SK-N-MC (cell line): Measurements from ENCODE around the gene NEK8.
"Not testable (repeated sequence)": the region's sequence is repeated elsewhere in the genome, so short reads cannot be mapped to it uniquely, and the experiment has no call there.

Experiments used
- DNase-seq: peaks from one replicate; pipeline ENCODE4 v3.0.0-alpha.2; 2011; ENCODE audit warnings: low read depth, low spot score
- H3K27ac ChIP-seq: fragments of 200-600 bp; sonication (generic); 2 replicates; pipeline ENCODE4 v1.5.1; 2016; ENCODE audit warnings: mixed run types
- H3K36me3 ChIP-seq: fragments of 200-600 bp; sonication (generic); 2 replicates; pipeline ENCODE4 v1.6.1; 2017; ENCODE audit warnings: antibody characterized with exemption, low read length, mixed read lengths; ENCODE audit not compliant: insufficient read depth
- H3K4me3 ChIP-seq: fragments of 200-600 bp; sonication (generic); 2 replicates; pipeline ENCODE4 v1.5.1; 2016
- H3K9ac ChIP-seq: fragments of 200-600 bp; sonication (generic); 2 replicates; pipeline ENCODE4 v1.8.0; 2017; ENCODE audit warnings: mixed run types, mixed read lengths; ENCODE audit not compliant: insufficient read length
- H3K9me3 ChIP-seq: fragments of 200-600 bp; sonication (generic); 2 replicates; pipeline ENCODE4 v1.6.1; 2017; ENCODE audit warnings: low read depth, mild to moderate bottlenecking, antibody characterized with exemption, low read length, moderate library complexity, mixed read lengths
- EZH2 ChIP-seq: fragments of 200-600 bp; sonication (generic); IDR thresholded peaks from one replicate; pipeline ENCODE4 v1.6.1; 2017; ENCODE audit warnings: antibody characterized with exemption
- FOXP2 ChIP-seq: optimal IDR thresholded peaks from 2 replicates; pipeline ENCODE3; 2011; ENCODE audit warnings: mild to moderate bottlenecking, moderate library complexity; ENCODE audit not compliant: insufficient read depth; ENCODE audit errors: extremely low read length, control extremely low read depth
- POLR2AphosphoS5 ChIP-seq: IDR thresholded peaks from 2 replicates; pipeline ENCODE4 v1.6.1; 2012; ENCODE audit warnings: mild to moderate bottlenecking, low read depth, low read length, borderline replicate concordance

NEK8 gene

GRCh38 chr17:28729950-28730330, 1.4 kb downstream of the NEK8 start:
- Histone ChIP-seq H3K9ac (no peak overlapping the region), H3K4me3 (no peak overlapping the region), H3K36me3 (peaks cover 4% of the 10 kb centered on the region), H3K9me3 (no peaks in the 10 kb centered on the region), H3K27ac (0 out of 2 replicates have a peak overlapping the region, but pooled peaks have one; percentile 4)
- DNase-seq: no peak
- TF ChIP-seq EZH2: no peak
- no peak for TF ChIP-seq POLR2AphosphoS5

DNA sequence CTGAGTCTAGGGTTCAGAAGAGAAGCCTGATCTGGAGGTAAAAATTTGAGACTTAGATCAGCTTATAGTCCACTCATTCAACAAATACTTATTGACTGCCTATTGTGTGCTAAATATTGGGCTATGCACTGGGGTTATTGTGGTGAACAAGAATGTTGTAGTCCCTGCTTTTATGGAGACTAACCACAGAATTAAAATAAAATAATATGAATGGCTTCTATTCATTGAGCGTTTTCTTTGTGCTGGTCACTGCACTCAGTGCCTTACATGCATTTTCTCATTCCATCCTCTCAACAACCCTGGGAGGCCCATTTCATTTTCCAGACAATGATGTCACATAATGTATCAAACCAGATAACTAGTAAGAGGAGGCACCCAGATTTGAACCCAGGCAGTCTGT, 4.8 kb downstream of the NEK8 start:
- Histone ChIP-seq H3K4me3 (no peak overlapping the region), H3K27ac (no peak overlapping the region), H3K36me3 (no peaks in the 10 kb centered on the region), H3K9ac (no peak overlapping the region), H3K9me3 (no peaks in the 10 kb centered on the region)
- DNase-seq: no peak
- TF ChIP-seq EZH2: no peak
- TF ChIP-seq POLR2AphosphoS5: no peak
- TF ChIP-seq FOXP2: no peak

- Histone ChIP-seq H3K36me3 (no peaks in the 10 kb centered on the region), H3K27ac (no peak overlapping the region), H3K9me3 (no peaks in the 10 kb centered on the region), H3K9ac (no peak overlapping the region), H3K4me3 (no peak overlapping the region)
- no peak for TF ChIP-seq FOXP2
- TF ChIP-seq POLR2AphosphoS5: no peak
- no peak for TF ChIP-seq EZH2
- DNase-seq: no peak
Observed at GRCh38 chr17:28734712-28735241, 6.2 kb downstream of the NEK8 start.

- no peak for TF ChIP-seq FOXP2
- TF ChIP-seq POLR2AphosphoS5: no peak
- TF ChIP-seq EZH2: no peak
- Histone ChIP-seq H3K9ac (no peak overlapping the region), H3K36me3 (no peaks in the 10 kb centered on the region), H3K9me3 (no peaks in the 10 kb centered on the region), H3K27ac (no peak overlapping the region), H3K4me3 (no peak overlapping the region)
- DNase-seq: no peak
Observed at GRCh38 chr17:28735242-28735722, 6.7 kb downstream of the NEK8 start.

DNA sequence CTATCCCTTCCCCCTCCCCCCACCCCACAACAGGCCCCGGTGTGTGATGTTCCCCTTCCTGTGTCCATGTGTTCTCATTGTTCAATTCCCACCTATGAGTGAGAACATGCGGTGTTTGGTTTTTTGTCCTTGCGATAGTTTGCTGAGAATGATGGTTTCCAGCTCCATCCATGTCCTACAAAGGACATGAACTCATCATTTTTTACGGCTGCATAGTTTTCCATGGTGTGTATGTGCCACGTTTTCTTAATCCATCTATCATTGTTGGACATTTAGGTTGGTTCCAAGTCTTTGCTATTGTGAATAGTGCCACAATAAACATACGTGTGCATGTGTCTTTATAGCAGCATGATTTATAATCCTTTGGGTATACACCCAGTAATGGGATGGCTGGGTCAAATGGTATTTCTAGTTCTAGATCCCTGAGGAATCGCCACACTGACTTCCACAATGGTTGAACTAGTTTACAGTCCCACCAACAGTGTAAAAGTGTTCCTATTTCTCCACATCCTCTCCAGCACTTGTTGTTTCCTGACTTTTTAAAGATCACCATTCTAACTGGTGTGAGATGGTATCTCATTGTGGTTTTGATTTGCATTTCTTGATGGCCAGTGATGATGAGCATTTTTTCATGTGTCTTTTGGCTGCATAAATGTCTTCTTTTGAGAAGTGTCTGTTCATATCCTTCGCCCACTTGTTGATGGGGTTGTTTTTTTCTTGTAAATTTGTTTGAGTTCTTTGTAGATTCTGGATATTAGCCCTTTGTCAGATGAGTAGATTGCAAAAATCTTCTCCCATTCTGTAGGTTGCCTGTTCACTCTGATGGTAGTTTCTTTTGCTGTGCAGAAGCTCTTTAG, 7.6 kb downstream of the NEK8 start:
- DNase-seq, H3K36me3 ChIP-seq, H3K9me3 ChIP-seq, H3K4me3 ChIP-seq, H3K27ac ChIP-seq, H3K9ac ChIP-seq: not testable (repeated sequence)

GRCh38 chr17:28737316-28737715, 8.7 kb downstream of the NEK8 start:
- no peaks in the 10 kb centered on the region for H3K36me3 ChIP-seq
- H3K9me3 ChIP-seq: no peaks in the 10 kb centered on the region
- H3K9ac ChIP-seq: no peak overlapping the region
- TF ChIP-seq EZH2 (no peak), POLR2AphosphoS5 (no peak), FOXP2 (no peak)
- no peak for DNase-seq
- no peak overlapping the region for H3K4me3 ChIP-seq
- no peak overlapping the region for H3K27ac ChIP-seq

- DNase-seq: no peak
- H3K4me3 ChIP-seq: no peak overlapping the region
- no peaks in the 10 kb centered on the region for H3K36me3 ChIP-seq
- no peak overlapping the region for H3K9ac ChIP-seq
- H3K27ac ChIP-seq: no peak overlapping the region
- TF ChIP-seq FOXP2 (no peak), POLR2AphosphoS5 (no peak), EZH2 (no peak)
- no peaks in the 10 kb centered on the region for H3K9me3 ChIP-seq
Observed at GRCh38 chr17:28737770-28738679, 9.4 kb downstream of the NEK8 start.

GRCh38 chr17:28738680-28739384, 10.2 kb downstream of the NEK8 start:
- TF ChIP-seq FOXP2: no peak
- TF ChIP-seq POLR2AphosphoS5: no peak
- TF ChIP-seq EZH2: no peak
- H3K27ac ChIP-seq: no peak overlapping the region
- no peaks in the 10 kb centered on the region for H3K36me3 ChIP-seq
- no peaks in the 10 kb centered on the region for H3K9me3 ChIP-seq
- no peak overlapping the region for H3K4me3 ChIP-seq
- DNase-seq: no peak
- H3K9ac ChIP-seq: no peak overlapping the region
